GM21423 (cell line): ENCODE measurements around the gene PRRC2C.
"Not testable (repeated sequence)": the region's sequence is repeated elsewhere in the genome, so short reads cannot be mapped to it uniquely, and the experiment has no call there.

ENCODE experiments used
- ATAC-seq: cut with Tn5 transposase; IDR thresholded peaks from one replicate; pipeline ENCODE4 v1.9.1; 2021; ENCODE audit warnings: mild to moderate bottlenecking, moderate library complexity; ENCODE audit not compliant: unreplicated experiment

The PRRC2C gene

DNA sequence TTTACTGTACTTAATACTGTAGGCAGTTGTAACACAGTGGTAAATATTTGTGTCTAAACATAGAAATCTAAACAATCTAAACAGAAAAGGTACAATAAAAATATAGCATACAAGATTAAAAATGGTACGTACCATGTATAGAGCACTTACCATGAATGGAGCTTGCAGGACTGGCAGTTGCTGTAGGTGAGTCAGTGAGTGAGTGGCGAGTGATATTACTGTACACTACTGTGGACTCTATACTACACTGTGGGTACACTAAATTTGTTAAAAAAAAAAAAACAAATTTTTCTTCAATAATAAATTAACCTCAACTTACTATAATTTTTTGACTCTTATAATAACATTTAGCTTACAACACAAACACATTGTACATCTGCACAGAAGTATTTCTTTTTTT lies 97.3 kb downstream of the PRRC2C start:
- no peak for ATAC-seq

GRCh38 chr1:171583591-171584201 lies 98.4 kb downstream of the PRRC2C start:
- no peak for ATAC-seq

DNA sequence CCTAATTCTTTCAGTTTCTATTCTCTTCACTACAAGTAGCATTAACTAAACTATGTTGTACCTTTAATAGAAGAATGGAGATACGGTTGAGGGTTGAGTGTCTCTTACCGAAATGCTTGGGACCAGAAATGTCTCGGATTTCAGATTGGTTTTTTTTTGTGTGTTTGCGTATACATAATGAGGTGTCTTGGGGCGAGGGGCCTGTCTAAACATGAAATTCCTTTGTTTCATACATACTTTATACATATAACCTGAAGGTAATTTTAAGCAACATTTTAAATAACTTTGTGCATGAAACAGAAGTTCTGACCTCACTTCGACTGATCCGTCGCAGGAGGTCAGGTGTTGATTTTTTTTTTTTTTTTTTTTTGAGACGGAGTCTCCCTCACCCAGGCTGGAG lies 100.4 kb downstream of the PRRC2C start:
- no peak for ATAC-seq

- no peak for ATAC-seq
Observed at GRCh38 chr1:171588230-171588629, 102.9 kb downstream of the PRRC2C start.

GRCh38 chr1:171590022-171590421 lies 104.7 kb downstream of the PRRC2C start:
- ATAC-seq = no peak

DNA sequence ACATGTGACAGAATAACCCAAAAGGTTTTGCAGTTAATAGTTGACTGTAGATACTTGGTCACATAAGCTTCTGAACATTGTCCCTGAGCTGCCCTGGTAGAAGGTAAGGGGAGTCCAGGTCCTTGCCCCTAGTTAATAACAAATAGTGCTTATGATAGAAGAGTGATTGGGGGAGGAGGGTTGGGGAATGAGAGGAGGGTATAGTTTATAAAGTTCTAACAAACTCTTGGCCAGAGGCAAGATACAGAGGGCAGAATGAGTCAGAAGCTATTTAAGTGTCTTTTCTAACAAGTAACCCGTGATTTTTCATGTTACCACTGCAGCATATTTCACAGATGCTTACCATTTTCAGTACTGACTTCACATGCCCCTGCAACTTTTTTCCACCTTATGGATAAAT lies 110.0 kb downstream of the PRRC2C start:
- ATAC-seq = no peak

- no peak for ATAC-seq
Observed at GRCh38 chr1:171596119-171596518, 110.8 kb downstream of the PRRC2C start.

GRCh38 chr1:171596705-171597104 lies 111.4 kb downstream of the PRRC2C start:
- ATAC-seq = no peak

GRCh38 chr1:171597203-171597602 lies 111.9 kb downstream of the PRRC2C start:
- no peak for ATAC-seq

GRCh38 chr1:171600310-171600709 lies 115.0 kb downstream of the PRRC2C start:
- peak; percentile 61 for ATAC-seq

GRCh38 chr1:171600862-171601261 lies 115.5 kb downstream of the PRRC2C start:
- no peak for ATAC-seq

DNA sequence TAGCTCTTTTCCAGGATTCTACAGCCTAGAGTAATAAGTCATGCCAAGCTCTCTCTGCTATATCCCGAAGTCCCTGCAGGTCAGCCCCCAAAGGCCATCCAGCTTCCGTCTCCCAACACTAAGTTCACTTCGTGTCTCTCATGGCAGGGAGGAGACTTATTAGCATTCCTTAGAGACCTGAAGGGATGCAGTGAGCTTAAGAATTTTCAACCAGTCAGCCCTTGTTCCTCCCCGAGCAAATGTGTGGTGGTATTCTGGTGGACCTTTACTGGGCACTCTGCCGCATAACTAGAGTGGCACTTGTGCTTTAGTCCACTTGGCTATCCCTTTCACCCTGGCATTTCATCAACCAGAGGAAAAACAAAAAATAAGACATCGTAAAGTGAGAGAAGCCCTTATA lies 117.7 kb downstream of the PRRC2C start:
- ATAC-seq = not testable (repeated sequence)

- peak; percentile 60 for ATAC-seq
Observed at GRCh38 chr1:171606402-171606941, 121.1 kb downstream of the PRRC2C start.

- peak; percentile 41 for ATAC-seq
Observed at GRCh38 chr1:171610385-171610784, 125.1 kb downstream of the PRRC2C start.

- no peak for ATAC-seq
Observed at GRCh38 chr1:171611306-171611705, 126.0 kb downstream of the PRRC2C start.

DNA sequence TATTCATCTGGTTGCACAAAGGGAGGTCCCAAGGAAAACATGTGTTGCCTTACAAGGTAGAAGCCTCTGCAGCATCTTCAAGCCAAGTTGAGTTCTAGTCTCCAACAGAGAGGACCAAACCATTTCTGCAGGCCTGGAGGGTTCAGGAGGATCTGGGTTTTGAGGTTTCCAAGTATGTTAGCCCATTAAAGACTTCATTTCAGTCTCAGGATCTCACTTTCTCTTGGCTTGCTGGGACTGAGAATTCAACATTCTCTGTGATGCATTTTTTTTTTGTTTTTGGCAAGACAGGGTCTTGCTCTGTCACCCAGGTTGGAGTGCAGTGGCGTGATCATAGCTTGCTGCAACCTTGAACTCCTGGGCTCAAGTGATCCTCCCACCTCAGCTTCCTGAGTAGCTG lies 128.0 kb downstream of the PRRC2C start:
- no peak for ATAC-seq

- ATAC-seq = not testable (repeated sequence)
Observed at GRCh38 chr1:171615122-171615906, 130.0 kb downstream of the PRRC2C start.

DNA sequence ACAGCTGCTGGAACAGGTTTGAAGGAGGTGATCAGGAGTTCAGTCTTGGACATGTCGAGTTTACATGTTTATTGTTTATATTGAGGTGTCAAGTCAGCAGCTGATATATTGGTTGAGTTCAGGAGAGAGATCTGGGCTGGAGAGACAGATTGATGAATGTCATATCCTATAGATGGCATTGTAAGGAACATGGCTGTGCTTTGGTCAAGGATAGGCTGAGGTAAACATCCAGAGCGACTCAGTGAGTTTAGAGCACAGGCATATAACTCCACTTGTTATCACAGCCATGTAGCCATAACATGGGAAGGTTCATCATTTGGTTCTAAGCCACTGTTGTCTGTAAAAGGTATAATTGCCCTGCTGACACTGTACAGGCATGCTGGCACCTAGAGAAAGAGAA lies 131.3 kb downstream of the PRRC2C start:
- no peak for ATAC-seq

DNA sequence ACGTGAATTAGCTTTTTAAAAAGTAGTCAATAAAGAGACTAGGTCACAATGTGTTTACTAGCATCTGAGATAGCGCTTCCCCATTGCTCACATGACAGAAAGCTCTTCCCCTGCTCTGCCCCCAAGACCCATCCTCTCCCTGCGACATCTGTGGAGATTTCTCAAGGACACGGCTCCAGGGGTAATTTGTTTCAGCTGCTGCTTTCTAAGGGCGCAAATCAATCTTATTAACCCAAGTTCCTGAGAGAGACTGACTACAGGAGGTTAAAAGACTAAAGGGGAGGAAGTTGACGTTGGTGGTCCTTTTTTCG lies 136.8 kb downstream of the PRRC2C start, which contains the start of gene MYOCOS:
TSS of gene MYOCOS (plus strand) at position 92 of the 311 bp plus-strand sequence. CDS start 1,641 bp downstream, outside the sequence.
- ATAC-seq = no peak

DNA sequence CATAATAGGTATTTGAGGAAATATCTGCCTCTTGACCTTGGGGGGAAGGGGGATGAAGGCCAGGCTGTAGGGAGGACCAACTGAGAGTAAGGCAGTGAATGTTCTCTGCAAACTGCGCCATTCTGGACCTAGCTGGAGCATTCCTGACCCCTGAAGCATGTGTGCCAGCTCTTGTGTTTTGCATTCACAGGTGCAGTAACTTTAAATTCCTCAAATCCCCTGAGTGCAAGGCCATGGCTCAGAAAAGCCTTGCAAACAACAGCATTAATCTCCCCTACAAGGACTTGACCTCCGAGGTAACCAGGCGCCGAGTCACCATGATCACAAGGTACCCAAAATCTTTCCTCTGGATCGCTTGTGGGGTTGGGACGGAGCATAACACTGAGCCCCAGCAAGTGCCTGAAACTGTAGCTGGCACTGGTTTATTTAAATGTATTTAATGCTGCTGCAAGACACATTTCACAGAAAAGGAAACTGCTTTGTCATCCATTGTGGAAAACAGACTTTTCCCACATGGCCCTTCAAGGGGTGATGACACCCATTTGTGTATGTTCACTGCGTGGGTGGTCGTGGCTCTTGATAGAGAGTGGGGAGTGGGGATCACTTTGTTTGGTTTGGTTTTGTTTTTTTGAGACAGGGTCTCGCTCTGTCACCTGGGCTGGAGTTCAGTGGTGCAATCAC lies 138.5 kb downstream of the PRRC2C start:
- no peak for ATAC-seq

- ATAC-seq = no peak
Observed at GRCh38 chr1:171625225-171625624, 139.9 kb downstream of the PRRC2C start.

GRCh38 chr1:171627020-171627419 lies 141.7 kb downstream of the PRRC2C start:
- ATAC-seq = no peak
